C1 segment of cervical spinal cord (tissue), 14 donors: Measurements from ENCODE around the gene SS18L1.
"Not testable (repeated sequence)": the region's sequence is repeated elsewhere in the genome, so short reads cannot be mapped to it uniquely, and the experiment has no call there.

Experiments used
- DNase-seq, 14 donors: peaks; one replicate each; lab custom pipeline; 2025; lab: John Stamatoyannopoulos, UW

The SS18L1 gene

DNA sequence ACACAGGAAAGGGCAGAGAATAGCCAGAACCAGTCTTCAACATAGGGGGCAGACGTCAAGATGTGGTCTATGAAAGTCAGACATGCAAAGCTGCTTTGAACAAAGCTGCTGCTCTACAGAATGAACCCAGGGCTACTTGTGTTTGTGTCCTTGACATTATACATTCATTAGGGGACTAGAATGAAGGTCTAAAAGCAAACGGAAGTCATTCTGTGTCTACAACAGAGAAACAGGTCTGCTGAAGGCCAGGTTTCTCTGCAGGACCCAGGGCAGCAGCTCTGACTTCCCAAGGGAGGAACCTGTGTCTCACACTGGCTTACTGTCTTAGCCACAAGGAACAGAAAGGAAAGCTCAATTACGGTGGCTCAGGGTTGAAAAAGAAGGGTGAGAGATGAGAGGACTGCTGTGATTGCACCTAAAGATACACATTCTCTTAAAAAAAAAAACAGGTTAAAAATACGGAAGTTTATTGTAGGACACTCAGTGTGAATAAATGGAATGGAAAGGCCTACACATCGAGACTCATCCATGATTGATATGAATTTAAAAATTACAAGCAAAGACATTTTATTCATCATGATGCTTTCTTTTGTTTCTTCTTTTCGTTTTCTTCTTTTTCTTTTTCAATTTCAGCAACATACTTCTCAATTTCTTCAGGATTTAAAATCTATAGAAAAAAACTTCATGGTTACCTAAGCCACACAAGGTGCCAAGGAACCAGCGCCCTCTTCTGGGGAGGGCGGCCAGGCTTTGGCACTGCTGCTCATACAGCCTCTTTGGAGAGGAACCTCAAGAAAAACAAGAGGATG lies 7.1 kb upstream of the SS18L1 start:
- peak in 4 of 14 donors; percentile 5 to 24 (median 18) for DNase-seq

DNA sequence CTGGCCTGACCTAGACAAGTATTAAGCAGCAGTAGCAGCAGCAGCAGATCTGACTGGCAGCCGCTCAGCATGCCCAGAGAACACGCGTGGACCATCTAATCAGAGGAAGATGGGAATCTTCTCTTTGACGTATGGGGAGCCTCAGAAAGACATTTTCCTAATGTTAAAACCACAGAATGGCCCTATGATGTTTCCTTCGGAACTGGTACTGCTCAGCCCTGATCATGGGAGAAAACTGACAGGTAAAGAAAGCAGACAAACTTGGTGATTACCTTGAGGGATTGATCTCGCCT lies 6.5 kb upstream of the SS18L1 start:
- DNase-seq, result no peak

DNA sequence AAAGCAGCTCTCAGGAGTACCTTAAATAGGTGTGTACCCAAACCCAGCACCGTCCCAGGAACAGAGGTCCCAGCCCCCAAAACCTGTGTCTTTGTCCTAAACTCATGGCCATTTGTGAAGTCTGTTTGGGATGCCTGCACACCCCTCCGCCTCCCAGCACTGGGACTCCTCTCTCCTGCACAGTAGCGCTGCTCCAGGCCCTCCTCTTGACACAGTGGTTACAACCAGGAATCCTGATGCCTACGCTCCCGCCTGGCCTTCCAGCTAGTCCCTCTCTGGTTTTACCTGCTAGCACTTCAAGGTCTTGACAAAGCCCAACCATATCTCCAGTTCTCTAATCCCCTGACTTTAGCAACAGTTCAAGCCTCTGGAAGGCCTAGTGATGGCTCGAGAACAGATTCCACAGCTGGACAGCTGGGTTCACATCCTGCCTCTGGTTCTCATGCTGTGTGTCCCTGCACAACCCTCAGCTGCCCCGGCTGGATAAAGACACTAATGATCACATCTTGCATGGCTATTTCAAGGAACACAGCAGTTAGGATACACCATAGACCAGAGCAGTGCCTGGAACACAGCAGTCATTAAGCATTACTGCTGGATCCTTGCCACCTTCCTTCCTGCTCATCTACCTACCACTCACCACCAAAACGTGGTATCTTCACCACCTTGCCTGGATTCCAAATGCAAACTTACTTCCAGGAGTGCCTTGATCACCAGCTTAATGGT lies 5.9 kb upstream of the SS18L1 start:
- no peak for DNase-seq

DNA sequence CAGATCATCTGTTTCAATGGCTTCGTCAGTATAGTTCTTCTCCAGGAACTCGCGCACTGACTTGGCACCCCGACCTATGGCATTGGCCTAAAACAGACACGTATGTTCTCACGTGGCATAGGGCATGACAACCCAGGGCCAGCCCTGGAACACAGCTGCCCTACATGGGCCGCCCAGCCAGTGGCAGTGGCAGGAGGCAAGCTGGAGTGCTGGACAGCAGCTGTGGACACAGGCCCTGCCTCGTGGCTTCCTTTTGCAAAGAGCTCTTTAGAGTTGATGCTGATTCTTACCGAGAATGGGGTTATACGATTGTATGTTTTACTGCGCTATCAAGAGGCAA lies 5.4 kb upstream of the SS18L1 start:
- DNase-seq, result no peak

DNA sequence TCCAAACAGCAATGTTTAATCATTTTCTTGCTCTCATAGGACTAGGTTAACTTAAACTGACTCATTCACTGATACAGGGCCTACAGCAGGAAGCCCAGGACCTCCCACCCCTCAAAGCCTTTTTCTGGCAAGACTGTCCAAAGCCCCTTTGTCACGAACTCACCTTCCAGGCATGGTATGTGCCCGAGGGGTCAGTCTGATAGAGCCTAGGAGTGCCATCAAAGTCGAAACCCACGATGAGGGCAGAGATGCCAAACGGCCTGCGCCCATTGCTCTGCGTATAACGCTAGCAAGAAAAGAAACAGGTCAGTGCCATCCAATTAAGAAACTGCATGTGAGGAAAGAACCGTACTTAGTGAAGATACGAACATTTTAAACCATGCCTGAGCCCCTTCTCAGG lies 4.7 kb upstream of the SS18L1 start:
- no peak for DNase-seq

DNA sequence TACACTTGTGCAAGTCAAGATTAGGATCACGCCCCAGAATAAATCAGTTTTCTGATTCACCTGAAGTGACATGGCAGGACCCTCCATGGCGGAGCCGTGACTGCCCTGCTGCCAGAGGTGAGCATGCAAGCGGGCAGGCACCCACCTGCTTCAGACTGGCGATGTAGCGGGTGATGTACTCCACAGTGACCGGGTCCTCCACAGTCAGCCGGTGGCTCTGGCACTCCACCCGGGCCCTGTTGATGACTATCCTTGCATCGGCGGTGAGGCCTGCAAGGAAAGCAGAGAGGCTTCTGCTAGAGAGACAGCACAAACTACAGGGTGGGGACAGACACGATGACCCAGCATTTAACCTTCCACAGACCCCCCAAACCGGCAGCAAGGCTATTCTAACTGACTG lies 3.9 kb upstream of the SS18L1 start:
- no peak for DNase-seq

DNA sequence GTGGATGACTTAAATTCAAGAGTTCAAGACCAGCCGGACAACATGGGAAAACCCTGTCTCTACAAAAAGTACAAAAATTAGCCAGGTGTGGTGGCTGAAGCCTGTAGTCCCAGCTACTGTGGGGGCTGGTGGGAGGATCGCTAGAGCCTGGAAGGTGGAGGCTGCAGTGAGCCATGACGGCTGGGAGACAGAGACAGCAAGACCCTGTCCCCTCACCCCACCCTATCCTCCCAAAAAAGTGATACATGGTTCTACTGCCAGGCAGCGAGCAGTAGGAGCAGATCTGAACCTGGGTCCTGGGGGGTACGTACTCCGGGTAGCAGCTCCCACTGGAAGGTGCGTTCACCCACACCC lies 2.5 kb upstream of the SS18L1 start:
- no peak for DNase-seq

DNA sequence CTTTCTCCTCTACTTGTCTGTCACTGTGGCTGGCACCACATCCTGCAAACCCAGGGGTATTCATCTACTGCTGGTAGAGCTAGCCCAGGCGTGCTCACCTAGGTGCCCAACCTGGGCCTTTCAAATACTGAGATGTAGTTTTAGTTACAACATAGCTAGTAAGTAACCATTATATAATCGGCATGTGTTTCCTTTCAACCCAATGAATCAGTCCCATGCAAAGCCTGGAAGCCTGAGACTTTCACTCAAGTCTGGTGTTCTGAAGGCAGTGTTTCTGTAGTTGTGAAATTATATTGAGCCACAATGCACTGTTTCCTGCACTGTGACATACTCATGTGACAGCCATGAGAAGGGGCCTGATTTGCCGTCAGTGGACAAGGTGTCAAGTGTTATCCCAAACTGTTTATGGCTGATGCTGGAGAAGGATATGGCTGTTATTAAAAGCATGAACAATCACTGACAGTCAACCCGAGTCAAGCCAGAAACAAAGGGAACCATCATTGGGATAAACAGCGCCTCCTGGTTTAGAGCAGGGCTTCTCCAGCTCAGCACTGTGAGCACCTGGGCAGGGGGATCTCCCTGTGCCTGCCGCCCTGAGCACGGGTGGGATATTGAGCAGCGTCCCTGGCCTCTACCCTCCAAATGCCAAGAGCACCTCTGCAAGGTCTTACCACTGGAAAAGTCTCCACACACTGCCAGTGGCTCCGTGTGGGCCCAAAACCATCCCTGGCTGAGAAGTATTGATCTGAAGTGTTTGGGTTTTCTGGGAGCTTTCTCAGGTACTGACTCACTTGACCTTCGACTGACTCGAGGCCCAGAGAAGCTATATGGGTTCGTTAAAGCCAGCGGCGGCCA lies 1.9 kb upstream of the SS18L1 start:
- no peak for DNase-seq

DNA sequence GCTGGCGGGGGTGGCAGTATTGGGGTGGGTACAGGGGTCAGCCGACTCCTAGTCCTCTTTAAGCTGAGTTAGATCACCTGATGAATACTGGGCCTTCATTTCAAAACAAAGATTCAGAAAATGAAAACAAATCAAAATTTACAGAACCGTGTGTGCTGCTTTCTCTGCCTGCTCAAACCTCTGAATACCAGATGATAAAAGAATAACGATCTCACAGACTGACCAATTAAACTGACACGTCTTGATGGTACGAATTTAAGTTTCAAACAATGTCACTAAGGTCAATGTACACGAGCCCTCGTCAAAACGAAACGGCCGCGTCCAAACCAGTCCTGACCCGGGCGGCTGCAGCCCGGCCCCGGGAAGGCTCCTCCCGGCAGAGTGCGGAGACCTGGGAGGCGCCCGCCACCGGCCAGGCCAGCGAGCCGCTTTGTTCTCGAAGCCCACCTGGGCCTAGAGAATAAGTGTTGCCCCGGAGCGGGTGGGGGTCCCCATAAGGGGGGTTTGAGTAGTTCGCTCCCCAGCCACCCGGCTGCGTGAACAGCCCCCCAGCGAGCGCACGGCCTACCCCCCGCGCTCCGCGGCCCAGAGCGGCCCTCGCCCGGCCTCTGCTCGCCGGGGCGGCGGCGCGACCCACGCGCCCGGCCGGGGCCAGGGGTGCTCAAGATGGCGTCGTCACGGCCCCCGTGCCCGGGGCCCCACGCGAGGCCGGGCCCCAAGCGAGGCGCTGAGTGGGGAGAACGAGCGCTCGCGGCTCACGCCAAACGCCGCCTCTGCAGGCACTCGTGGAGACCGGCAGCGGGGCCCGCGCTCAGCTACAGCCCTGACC lies 1.1 kb upstream of the SS18L1 start:
- DNase-seq, result peak in 2 of 14 donors; percentile 14 to 55

DNA sequence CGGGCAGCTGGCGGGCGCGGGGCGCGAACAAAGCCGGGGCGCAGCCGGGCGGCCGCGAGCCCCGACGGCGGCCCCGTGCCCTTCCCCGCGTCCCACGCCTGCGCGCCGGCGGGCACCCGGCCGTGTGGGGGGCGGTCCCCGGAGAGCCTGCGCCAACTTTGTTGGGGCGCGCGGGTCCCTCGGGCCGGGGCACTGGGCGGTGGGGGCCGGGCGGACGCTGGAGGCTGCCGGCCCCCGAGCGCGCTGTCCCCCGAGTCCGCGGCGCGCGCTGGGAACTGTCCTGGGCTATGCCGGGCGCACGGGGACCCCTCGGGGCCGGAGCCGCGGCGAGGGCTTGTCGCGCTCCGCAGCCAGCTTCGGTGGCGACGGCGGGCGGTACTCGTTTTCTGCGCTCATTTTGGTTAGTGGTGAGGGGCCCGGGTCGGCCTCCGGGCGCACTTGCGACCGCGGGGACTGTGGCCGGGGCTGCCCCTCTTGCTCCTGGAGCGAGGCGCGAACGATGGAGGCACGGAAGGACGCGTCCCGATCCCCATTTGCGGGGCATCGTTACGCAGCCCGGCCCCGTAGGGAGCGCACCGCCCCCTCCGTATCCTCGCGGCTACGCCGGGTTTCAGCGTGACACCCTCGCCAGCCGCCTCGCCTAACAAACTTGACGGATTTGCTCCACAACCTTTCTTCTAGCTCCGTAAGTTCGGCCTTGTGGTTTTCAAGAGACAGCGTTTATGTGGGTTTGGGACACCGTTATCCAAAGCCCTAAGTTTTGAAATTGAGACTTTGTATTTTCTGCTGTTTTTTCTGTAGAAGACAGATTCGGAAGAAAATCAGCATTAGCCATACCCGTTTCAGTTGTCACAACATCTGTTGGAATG lies 622 bp downstream of the SS18L1 start:
- peak in 3 of 14 donors; percentile 6 to 25 (median 25) for DNase-seq

DNA sequence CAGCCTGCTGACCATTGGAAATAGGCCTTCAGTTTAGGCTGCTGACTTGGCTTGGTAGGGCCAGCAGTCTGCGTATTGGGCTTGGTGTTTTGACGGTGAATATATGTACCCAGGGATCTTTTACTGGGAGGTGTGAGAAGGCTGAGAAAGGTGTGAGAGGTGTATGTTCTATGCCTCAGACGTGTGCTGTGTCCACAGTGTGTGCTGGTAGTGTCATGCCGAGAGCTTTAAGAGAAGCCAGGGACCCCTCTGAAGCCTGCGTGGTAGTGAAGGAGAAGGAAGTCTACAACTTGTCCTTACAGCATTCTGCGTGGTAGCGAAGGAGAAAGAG lies 2.1 kb downstream of the SS18L1 start:
- DNase-seq, result no peak

DNA sequence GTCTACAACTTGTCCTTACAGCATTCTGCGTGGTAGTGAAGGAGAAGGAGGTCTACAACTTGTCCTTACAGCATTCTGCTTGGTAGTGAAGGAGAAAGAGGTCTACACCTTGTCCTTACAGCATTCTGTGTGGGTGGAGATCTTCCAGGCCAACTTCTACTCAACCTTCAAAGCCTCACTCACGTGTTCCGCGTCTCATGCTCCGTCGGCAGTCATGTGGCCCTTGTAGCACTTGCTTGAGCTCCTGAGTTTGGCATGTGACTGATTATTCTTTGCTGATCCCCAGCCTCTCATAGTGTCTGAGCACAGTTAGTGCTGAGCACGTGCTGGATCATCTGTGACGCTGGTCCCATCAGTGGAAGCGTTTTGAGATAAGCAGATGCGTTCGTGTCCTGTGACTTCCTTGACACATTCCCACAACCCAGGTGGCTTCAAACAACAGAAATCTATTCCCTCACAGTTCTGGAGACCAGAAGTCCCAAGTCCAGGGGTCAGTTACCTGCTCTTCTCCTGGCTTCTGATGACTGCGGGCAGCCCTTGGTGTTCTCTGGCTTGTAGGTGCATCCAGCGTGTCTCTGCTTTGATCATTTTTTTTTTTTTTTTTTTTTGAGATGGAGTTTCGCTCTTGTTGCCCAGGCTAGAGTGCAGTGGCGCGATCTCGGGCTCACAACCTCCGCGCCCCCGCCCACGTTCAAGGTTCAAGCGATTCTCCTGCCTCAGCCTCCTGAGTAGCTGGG lies 2.6 kb downstream of the SS18L1 start:
- DNase-seq, result no peak

DNA sequence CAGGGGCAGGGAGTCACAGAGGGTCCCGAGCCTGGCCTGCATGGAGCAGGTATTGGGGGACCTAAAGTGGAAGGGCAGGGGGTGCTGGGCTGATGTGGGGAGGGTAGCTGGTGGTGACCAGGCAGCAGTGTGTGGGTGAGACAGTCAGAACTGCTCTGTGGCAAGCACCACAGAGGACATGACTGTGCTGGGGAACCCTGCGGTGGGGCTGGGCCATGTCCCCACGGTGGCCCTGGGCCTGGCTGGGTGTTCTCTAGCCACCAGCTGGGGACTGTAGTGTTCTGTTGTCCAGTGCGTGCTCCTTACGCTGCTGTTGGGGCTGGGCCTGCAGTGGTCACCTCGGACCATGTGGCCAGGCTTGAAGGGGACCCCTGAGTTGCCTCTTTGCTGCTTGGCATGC lies 3.6 kb downstream of the SS18L1 start:
- no peak for DNase-seq

DNA sequence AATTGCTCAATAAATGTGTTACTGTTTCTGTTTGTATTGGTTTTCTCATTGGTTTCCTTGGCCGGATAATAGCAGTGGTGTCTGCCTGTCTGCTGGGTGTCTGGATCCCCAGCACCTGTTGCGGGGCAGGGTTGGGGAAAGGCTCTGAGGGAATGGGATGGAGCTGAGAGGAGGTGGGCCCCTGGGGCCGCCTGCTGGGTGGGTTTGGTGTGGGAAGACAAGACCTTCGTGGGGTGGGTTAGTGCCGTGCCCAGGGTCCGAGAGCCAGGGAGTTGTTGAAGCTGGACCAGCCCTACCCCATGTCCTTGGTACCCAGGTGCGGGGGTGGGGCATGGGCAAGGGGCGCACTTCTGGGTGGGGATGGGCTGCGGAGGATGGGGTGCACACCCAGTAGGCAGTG lies 4.0 kb downstream of the SS18L1 start:
- DNase-seq, result no peak

DNA sequence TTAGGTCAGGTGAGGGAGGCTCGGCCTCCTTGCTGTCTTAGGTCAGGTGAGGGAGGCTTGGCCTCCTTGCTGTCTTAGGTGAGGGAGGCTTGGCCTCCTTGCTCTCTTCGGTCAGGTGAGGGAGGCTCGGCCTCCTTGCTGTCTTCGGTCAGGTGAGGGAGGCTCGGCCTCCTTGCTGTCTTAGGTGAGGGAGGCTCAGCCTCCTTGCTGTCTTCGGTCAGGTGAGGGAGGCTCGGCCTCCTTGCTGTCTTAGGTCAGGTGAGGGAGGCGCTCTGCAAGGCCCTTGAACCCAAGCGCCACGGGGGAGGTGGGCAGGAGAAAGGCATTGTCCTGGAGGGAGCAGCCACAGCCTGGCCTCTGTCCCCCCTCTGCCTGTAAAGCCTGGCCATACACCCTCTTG lies 4.8 kb downstream of the SS18L1 start:
- DNase-seq, result not testable (repeated sequence)

DNA sequence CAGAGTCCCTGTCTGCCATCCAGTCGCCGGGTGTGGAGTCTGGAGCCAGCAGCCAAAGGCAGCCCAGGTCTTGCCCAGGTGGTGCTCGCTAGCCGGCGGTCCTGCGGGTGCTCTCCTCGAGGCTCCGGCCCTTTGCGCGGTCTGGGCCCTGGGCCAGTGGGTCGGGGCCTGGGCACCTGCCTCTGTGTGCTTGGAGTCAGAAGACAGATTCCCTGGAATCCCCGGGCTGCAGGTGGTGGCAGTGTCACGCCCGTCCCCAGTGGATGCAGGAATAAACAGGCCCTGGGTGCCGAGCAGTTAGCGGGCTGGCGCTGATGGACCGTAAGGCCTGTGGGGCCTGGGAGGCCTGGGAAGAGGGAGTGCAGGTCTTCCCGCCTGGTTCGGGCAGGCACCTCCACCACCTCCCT lies 5.3 kb downstream of the SS18L1 start:
- peak in 1 of 14 donors; percentile 51 for DNase-seq

DNA sequence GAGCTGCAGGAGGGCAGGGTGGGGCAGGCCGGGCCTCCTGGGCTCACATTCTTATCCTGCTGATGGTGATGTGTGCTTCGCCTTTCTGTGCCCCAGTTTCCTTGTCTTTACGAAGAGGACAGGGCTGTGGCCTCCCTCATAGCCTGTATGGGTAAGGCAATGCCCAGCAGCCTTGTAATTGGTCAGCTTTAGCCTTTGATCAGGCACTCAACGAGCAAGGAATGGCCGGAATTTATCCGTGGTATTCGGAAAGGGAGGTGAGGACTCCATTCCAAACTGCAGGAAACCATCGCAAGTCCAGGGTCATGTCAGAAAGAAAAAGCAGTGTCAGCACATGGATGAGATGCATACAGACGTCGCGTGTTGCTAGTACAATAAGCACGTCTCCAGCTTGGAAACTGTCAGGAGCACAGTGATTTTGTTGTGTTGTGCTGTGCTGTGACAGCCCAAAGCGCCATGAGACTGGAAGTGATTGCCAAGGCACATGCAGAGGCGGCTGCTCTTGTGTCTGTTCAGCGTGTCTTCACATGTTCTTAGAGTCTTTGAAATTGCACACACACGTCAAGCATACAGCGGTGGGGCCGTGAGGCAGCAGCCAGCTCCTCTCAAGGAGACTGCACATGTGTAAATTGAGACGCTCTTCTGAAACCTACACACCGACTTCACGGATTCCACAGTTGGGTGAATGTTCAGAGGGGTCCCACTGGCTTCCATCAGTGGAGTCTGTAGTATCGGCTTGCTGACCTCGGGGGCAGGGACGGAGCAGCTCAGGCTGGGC lies 6.2 kb downstream of the SS18L1 start:
- DNase-seq, result peak in 3 of 14 donors; percentile 18 to 44 (median 39)

DNA sequence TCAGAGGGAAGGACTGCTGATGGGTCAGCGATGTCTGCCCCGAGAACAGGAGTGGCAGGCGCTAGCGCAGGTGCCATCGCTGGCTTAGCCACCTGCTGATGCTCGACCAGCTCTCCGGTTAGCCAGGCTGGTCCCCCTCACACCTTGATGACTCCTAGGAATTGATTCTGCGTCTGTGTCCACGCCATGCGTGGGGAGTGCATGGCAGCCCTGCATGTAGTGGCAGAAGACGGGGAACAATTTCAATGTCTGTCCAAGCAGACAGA lies 6.7 kb downstream of the SS18L1 start:
- DNase-seq, result peak in 1 of 14 donors; percentile 36

DNA sequence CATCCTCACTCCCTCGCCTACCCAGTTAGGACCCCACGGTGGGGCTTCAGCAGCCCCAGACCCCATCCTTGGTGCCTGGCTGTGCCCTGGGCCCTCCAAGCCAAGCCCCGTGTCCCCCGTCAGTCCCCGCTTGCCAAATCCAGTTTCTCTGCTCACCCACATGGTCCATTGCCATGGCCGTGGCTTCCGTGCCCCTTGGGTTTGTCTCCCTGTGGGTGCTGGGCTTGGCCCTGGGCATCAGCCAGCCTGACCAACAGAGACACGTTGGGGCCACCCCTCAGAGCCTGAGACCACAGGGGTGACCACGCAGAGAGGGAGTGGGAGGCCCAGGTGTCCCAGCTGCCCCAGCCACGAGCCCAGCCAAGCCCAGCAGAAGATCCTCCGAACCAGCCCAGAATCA lies 7.7 kb downstream of the SS18L1 start:
- no peak for DNase-seq
